Right lobe of liver (tissue), 4 donors: Measurements from ENCODE around the gene SRD5A1.

Experiments used
- CTCF ChIP-seq, 4 donors: fragments of 200-600 bp in 3 of 4; fragments of 450-650 bp in 1 of 4; IDR thresholded peaks; one replicate each; pipeline versions ENCODE4 v1.5.1 to v1.8.0; 2016 to 2022; ENCODE audit warnings: antibody characterized with exemption in 4 of 4, mild to moderate bottlenecking in 2 of 4
- POLR2A ChIP-seq: fragments of 450-650 bp; IDR thresholded peaks from one replicate; pipeline ENCODE4 v1.6.1; 2017; ENCODE audit warnings: antibody characterized with exemption, mild to moderate bottlenecking
- donor health status: DM: no; HTN: no; CAD: no.
- donor health status: DM: no; HTN: no; CAD: no.
- donor health status: DM: no; HTN: yes; CAD: no.

GRCh38 chr5:6703806-6704205, 70.6 kb downstream of the SRD5A1 start:
- TF ChIP-seq CTCF (IDR thresholded peaks at IDR 0.05), result no peak
- TF ChIP-seq POLR2A, result no peak
